Activated CD8-positive, alpha-beta memory T cell treated with anti-CD3 and anti-CD28 coated beads, Interleukin-2, amount 50 U/mL, for 4 hours (primary cell): Measurements from ENCODE around the gene MAGI3.

Experiments used
- DNase-seq: peaks from one replicate; pipeline ENCODE4 v3.0.0-alpha.2; 2020

Gene MAGI3

DNA sequence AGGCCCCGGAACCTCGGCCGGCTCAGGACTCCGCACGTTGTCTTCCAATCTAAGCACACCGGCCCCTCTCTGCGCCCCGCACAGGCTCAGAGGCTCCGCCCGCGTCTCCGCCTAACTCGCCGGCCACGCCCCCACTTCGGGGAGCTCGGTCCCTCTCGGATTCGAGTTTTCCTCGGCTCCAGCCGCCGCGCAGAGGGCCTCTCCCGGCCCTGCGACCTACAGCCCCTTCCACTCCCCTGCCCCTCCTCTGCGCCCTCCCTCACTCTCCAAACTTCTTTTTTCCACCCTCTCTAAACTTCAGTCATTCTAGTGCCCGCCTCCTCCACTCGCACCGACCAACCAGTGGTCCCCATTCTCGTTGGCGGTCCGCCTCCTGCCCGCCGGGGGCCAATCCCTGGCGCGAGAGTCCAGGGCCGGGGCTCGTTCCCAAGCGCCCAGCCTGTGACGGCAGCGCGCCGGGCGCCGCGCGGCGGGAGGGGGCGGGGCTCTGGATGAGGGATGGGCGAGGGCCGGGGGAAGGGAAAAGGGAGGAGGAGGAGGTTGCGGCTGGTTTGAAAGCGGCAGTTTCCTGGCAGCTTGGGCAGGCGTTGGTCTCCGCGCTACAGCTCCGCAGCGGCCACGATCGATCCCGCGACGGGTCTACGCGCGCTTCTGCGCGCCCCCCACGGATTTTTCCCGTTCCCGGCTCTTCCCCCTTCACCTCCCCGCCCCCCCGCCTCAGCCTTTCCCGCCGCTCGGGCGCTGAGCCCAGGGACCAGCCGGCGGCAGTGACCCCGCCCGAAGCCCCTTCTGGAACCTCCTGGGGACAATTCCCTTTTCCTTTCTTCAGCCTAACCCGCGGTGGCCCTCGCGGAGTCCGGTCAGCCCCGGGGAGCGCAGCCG lies at the start of gene MAGI3:
TSS of gene MAGI3 (plus strand) at position 563 of the 882 bp plus-strand sequence. CDS start 519 bp downstream, outside the sequence.
- DNase-seq, result peak; percentile 92

DNA sequence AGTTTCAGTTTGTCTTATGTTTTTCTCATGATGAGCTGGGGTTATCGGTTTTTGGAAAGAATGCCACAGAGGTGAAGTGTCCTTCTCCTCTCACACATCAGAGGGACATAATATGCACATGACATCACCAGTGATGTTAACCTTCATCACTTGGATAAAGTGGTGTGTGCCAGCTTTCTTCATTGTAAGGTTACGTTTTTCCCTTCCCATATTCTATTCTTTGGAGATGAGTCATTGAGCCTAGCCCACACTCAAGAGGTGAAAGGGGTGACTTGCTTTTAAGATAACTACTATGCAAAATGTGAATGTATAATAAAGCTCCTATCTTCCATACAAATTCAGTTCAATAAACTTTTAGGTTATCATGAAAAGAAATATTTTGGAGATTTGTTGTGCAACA lies 36.7 kb upstream of the MAGI3 start:
- no peak for DNase-seq

DNA sequence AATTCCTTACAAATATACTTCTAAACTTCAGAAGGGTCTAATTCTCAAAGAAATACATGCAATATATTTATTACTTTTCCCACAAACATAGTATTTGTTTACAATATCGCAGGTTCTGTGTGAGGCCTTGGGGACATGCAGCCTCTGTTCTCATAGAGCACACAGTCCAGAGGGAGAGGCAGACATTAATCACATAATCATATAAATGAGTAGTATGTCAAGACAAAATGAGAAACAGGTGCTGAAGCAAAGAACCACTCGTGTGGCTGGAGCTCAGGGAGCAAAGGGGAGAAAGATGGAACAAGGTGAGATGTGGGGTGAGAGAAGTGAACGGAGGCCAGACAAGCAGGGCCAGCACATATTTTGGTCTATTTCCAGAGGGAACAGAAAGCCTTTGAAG lies 26.4 kb upstream of the MAGI3 start:
- no peak for DNase-seq

DNA sequence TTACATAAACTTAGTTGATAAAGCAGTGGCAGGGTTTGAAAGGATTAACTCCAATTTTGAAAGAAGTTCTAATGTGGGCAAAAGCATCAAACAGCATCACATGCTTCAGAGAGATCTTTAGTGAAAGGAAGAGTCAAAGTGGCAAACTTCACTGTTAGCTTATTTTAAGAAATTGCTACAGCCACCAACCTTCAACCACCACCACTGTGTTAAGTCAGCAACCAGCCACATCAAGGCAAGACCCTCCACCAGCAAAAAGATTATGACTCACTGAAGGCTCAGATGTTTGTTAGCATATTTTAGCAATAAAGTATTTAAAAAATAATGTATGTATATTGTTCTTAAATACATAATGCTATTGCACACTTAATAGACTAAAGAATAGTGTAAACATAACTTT lies 21.3 kb upstream of the MAGI3 start:
- no peak for DNase-seq

DNA sequence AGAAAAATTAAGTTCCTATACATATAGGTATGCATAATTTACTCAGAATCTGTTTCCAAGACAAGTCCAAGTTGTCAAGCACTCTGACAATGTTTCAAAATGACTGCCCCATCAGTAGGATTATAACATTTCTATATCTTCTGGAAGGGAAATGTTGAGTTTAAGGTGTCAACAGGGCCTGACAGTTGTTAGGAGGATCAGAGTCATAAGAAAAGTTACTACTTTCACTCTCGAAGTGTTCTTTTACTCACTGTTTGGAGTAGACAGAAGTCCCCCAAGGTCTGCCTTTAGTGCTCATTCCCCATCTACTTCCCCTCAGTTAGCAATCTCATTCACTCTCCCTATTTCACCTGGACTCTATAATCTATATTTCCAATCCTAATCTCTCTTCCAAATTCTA lies 20.6 kb upstream of the MAGI3 start:
- DNase-seq, result no peak

DNA sequence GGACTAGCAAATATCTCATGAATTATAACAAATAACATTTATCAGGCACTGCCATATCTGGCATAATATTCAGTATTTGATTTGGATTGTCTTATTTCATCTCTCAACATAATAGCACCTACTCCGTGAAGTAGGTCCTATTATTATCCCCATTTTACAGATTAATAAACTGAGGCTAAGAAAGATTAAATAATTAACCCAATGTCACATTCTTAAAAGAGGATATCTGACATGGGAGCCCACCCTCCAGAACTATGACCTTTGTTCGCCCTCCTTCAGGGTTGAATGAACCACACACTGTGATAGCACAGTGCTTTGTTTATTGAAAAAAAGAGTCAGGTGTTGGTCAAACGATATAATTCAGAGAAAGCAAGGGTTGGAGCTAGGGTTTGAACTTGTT lies 19.4 kb upstream of the MAGI3 start:
- no peak for DNase-seq

DNA sequence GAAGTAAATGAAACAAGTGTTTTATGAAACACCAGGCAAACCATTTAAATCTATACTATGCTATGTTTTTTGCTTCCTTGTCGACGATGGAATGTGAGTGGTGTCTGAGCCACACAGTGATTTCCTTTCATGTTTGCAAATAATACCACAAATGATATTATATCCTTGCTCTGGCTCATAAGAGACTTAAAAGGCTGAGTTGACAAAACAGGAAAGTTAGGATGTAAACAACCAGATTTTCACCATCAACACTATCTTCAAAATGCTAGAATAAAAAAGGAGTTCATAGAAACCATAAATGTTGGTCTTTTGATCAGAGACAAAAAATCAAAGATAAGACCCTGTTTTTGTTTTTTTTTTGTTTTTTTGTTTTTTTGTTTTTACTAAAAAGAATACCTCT lies 17.8 kb upstream of the MAGI3 start:
- no peak for DNase-seq

DNA sequence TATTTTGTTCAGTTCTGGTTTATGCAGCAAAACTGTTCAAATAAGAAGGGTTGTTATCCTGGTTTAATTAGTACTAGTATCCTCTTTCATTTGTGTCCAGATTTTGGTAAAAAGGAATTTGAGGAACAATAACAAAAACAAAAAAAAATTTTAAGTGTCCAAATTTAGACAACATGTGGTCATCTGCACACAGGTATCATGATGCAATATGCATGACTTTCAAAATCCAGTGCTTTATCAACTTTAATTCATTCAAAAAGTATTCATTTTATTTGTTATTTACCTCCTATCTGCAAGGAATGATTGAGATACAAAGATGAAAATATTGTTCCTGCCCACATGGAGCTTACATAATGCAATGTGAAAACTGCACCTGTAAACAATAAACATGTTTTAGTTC lies 16.7 kb upstream of the MAGI3 start:
- no peak for DNase-seq

DNA sequence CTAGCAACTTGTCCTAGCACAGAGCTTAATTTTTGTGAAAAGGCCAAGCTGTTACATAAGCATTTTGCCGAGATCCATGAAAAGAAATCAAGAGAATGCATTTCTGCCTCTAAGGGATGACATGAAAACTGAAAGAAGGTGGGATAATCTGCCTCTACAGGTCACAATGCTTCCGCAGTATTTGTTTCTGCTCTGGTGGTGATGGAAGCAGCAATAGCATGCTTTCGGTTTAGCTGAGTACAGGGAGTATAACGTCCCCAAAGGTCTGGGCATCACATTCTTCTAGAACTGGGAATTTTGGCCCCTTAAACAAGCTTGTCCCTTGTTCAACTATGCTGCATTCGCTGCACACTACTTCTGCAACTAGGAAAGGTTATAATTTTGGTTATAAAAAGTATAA lies 14.4 kb upstream of the MAGI3 start:
- no peak for DNase-seq

DNA sequence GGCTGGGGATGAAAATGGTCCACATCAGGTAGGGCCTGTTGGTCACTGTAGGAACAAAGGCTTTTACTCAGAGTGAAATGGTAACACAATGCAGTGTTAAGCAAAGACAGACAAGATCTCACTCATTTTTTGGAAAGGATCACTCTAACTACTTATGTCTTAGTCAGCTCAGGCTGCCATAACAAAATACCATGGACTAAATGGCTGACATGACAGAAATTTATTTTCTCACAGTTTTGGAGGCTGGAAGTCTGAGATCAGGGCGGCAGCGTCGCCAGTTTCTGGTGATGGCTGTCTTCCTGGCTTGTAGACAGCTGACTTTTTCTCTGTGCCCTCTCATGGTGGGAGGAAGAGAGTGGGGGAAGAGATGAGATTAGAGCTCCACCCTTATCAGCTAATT lies 10.2 kb upstream of the MAGI3 start:
- no peak for DNase-seq

DNA sequence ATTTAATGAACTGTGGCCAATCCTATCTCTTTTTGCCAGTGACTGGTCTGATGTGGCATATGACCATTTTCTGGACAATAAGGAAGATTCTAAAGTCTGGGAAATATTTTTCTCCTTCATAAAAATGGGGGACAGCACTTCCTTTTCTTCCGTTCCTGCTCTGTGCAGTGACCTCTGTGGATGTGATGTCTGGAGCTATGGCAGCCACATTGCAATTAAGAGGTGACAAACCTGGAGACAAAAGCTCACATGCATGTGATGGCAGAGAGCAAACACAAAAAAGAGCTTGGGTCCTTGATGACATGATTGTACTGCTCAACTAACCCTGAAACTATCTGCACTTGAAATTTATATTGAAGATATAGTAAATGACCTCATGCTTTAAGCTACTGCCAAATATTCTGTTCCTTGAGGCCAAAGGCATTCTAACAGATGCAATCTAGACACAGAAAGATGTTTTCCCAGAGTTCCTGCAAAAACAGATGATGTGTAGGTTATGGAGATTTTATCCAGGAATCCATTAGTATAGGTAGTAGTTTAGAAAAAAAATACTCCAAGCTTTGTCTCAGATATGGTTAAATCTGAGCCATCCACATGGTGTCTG lies 2.2 kb upstream of the MAGI3 start:
- no peak for DNase-seq

DNA sequence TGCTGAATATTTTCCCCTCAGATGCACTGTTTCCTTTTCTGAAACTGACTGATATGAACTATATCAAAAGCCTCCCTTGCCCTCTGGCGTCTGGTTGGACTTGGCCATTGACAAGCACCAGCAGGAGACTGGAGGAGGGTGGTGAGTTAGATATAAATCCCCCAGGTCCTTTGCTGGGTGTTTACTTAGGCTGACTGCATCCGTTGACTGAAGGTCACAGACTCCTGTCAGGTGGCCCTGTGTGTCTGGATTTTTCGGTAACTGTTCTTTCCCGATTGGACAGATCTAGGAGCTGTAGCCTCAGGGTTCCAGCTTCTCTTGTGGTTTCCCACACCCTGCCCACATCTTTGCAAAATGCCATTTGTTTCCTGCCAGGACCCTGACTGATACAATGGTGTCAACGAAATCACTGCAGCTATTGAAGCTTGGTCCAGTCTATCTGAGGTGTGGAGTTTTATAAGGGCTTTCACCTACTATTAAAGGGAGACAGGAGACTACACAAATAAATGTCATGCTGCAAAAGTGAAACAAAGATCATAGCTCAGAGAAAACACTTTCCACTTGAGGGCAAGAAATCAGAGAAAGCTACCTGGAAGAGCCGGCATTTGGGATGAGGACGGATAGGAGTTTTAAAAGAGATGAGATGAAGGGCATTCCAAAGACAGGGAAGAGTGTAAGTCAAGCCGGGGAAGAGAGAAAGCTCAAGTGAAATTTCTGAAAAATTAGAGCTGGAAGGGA lies 1.5 kb upstream of the MAGI3 start:
- DNase-seq, result no peak

DNA sequence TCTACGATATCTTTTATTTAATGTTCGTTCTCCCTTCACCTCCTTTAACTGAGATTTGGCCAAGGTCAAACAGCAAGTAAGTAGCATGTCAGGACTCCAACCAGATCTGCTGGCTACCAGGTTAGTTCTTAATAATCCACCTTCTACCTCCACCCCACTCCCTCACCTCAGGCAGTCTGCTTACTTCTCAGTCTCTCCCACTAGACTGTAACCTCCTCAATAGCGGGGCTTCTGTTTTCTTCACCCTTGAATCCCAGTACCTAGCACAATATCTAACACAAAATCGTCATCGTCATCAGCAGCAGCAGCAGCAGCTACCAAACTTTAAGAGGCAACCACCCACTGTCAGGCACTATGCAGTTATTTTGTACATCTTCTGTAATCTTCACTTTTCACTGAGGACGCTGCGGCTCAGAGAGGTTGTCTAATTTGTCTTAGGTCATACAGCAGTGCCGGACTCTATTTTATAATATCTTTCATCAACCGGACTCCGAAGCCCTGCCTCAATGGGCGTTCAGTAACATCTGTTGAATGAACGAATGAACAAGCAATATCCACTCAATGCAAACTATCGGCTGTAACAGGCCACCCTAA lies 859 bp upstream of the MAGI3 start:
- DNase-seq, result no peak

DNA sequence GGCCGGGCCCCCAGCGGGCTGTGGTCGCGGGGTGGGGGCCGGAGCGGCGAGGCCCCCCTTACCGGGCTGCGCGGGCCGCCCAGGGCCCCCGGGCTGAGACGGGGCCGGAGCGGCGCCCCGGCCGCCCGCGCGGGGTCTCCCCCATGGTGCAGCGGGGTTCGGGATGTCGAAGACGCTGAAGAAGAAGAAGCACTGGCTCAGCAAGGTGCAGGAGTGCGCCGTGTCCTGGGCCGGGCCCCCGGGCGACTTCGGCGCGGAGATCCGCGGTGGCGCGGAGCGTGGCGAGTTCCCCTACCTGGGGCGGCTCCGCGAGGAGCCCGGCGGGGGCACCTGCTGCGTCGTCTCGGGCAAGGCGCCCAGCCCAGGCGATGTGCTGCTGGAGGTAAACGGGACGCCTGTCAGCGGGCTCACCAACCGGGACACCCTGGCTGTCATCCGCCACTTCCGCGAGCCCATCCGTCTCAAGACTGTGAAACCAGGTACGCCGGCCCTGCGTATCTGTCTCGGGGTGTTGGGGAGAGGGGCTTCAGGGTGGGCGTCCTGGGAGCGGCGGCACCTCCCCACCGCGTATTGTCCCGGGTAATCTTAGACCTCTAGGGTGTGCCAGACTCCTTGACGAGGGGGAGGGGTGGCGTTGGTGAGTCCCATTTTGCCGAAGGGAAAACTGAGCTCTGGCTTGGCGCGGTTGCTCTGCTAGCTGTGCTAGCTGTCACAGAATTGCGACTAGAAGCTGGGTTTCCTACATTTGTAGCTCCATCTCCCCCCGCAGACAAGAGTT lies 745 bp downstream of the MAGI3 start:
- peak; percentile 47 for DNase-seq

DNA sequence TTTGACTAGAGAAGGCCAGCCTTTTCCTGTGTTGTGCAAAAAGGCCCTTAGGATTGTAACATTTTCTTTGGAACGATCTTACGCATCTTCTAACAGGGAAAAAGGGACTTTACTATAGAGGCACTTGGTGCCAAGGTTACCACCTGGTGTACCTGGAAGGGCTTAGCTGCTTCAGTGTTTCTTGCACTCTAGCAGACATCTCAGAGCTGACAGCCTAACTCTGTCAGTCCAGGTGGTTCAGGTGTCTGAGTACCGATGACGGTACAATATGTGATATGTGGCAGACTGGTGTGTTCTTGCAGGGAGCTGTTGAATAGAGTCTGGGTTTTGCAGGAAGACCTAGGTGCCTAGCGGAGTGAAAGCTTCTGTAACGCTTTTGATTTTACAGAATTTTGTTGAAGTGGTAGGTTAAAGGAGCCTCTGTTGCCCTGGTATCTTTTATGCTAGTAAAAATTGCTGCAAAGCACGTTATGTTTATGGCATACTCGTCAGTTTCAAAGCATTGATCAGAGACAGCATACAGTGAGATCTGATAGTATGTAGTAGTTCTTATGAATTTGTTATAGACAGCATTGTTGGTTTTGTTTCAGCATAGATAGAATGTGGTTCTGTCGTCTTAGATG lies 1.4 kb downstream of the MAGI3 start:
- DNase-seq, result no peak

DNA sequence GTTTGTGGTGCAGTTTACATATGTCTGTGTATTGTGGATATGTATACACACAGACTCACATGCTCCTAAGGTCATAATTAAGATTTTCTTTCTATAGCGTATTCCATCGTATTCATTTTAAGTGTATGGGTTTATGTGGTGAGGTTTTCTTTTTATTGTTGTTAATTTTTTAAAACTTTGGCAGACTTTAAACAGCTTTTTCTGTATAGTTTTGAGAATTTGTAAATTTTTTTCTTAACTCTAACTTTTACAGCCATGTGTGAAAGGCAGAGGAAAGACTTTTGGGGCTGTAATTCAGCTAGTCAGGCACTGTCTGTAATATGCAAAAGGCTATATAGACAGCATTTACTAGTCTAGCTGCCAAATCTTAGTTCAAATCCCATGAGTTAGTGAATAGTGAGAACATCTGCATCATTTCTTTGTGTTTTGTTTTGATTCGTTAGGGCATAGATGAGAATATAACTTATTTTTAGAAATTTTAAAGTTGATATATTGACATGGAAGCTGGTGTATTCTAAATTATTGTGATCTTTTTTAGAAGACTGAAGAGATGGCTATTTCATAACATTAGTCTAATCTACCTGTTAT lies 2.3 kb downstream of the MAGI3 start:
- DNase-seq, result no peak

DNA sequence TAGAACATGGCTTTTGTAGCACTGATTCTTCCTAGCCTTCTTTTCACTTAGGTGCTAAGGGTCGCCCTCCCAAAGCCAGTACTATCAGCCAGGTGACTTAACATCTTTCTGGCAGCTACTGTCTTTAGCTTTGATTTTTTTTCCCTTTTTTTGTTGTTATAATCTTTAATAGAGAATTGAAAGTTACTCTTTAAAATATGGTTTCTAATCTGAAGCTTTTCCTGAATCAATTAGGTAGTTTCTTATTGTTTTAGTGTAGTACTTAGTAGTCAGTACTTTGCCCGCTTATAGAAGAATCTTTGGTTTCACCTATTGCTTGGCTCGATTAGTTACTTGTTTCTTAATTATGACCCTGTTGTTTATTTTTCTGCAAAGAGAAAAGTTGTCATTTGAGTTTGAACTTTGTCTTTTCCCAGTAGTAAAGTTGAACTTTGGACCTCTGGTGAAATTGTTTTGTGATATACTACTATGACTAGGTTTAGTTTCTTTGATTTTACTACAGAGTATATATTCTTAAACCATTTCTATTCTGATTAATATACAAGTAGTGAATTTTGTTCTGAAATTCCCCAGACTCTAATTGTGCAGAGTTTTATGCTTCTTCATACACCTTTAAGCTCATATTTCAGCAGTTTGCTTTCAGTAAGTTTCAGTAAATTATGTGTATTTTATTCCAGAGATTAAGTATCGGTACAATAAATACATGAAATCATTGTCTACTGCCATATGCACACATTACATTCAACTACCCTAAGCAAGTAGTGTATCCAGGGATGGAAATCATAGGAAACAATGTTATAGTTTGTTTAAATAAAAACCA lies 3.9 kb downstream of the MAGI3 start:
- DNase-seq, result no peak

DNA sequence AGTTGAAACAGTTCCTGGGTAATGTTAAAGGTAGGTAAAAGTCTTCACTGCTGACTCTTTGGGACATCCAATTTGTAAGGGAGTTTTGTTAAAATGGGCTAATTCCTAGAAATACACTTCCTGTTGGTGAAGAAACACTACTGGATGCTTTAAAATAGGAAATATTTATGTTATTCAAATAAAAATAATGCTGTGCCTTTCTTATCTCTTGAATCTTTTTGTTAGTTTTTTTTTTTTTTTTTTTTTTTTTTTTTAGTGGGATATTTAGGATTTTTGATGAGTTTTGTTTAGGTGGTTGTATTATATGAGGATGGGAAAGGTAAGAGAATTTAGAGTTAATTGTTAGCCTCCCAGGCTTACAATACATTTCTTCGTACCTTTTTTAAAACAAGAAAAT lies 4.5 kb downstream of the MAGI3 start:
- DNase-seq, result no peak

DNA sequence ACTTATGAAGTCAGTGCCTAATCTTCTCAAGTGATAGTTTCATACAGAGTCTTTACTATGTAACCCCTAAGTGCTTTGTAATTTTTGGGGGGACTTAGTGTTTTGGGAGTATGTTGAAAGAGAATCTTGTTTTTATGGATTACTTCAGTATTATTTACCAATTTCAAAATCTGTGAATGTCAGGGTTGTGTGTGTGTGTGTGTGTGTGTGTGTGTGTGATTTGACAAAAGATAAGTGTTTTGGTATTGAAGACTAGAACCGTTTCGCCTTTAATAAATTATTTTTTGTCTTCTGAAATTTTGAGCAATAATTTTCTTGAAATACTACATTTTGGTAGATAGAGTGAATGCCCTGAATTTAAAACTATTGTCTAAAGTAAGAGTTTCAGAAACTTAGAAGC lies 5.8 kb downstream of the MAGI3 start:
- DNase-seq, result no peak

DNA sequence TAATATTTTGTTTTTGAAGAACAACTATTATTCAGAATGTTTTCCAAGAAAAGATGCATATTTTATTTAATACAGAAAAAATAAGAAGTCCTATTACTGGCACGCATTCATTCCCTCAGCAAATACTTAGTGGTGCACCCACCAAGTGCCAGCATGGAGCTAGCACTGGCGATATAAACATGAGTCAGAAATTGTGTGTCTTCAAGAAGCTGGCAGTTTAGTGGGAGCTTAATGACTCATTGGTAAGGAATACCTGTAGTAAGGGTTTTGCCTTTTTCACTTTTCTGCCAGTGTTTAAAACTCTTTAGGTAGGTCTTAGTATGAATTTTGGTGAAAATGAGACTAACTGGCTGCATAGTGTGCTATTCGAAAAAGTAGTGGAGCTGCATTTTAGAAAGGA lies 6.3 kb downstream of the MAGI3 start:
- no peak for DNase-seq

DNA sequence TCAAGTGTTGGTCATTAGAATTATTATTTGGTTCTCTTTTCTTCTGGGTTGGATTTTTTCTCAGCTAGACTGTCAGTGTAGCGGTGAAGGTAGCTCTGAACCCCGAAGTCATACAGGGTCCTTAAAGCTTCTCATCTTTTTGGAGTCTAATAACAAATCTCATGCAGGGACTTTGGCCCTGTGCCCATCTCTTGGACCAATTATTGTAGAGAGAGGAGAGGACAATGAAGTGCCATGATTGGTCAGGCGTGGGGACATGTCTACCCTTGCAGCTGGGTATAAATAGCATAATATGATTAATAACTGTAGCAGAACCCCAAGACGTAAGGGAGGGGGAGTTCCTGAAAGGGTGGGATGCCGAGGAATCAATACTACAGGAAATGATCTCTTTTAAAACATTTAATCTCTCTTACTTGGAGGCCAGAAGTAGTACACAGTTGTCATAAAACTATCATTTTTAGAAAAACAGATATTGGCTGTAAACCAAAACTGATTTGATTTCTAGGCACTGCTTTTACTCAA lies 8.8 kb downstream of the MAGI3 start:
- DNase-seq, result no peak
